Measurements from ENCODE around the gene SPSB1. TPM values are rescaled to one million over a fixed set of nuclear protein-coding genes. Genes with fewer than 3 reads are reported as not detected.

SPSB1 gene
- total RNA-seq, 1 donor from 2014 or later: 8.9 TPM

DNA sequence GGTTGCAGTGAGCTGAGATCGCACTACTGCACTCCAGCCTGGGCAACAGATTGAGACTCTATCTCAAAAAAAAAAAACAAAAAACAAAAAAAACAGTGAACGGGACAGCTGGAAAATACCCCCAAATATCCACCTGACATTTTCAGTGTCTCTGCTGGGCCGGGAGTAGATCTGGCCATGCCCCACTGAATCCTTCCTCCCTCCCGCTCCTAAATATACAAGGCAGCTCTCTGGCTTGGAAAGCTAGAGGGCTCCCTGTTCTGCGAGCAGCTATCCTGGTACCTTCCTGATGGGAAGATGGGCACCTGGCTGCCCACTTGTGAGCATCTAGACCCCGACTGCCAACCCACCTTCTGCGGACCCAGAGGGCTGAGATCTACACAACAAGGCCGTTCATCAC lies 21.4 kb downstream of the SPSB1 start:
- H3K4me1 Mint-ChIP-seq (ENCODE audit: low read depth): peaks cover 53% of the 10 kb centered on the region
- peaks cover 6% of the 10 kb centered on the region for H3K36me3 Mint-ChIP-seq (ENCODE audit: low read depth)
- H3K9me3 Mint-ChIP-seq: no peaks in the 10 kb centered on the region
- DNase-seq (ENCODE audit: low spot score): no peak
- H3K4me3 Mint-ChIP-seq: no peak overlapping the region
- H3K27ac Mint-ChIP-seq: peak overlapping the region; percentile 95
- H3K27me3 Mint-ChIP-seq (ENCODE audit: insufficient read depth): no peaks in the 10 kb centered on the region
- intact Hi-C loops (cut with micrococcal nuclease): loop anchor here (10.0 kb wide), 1 partner anchor 511 kb away; the partner anchor contains the start of gene CLSTN1

GRCh38 chr1:9314711-9315379 lies 22.2 kb downstream of the SPSB1 start:
- no peaks in the 10 kb centered on the region for H3K27me3 Mint-ChIP-seq (ENCODE audit: insufficient read depth)

DNA sequence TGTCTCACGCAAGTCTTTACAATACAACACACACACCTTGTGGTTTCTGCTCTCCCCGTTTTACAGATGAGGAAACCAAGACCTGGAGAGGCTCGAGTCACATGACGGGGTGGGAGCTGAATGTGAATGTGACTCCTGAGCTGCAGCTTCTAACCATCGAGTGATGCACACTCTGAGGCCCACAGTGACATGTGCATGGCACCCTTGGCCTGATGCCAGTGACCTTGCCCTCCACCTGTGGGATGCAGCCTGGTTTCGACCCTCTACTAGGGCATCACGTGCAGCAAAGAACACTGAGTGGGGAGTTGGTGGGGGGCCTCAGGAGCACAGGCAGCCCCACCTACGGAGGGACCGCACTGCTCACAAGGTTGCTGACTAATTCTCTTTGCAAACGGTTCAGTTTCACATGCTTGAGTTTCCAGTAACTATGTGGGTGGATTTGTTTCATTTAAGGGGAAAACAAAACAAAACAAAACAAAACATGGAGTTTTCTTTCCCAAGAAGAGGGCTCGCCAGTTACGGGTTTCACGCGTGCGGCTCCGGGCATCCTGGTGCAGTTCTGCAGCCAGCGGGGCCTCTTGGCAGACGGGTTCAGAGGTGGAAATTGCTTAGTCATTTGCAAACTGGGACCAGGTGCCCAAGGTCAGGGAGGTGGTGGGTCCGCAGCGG lies 22.9 kb downstream of the SPSB1 start:
- intact Hi-C loops (cut with micrococcal nuclease): loop anchor here (1.0 to 10.0 kb wide), 6 partner anchors 20 to 509 kb away; partner anchors contain the start of gene CLSTN1
- peak overlapping the region; percentile 60 for H3K4me3 Mint-ChIP-seq
- H3K4me1 Mint-ChIP-seq (ENCODE audit: low read depth): peaks cover 59% of the 10 kb centered on the region

More at GRCh38 chr1:9314711-9315379, 22.2 kb downstream of the SPSB1 start:
- peak overlapping the region; percentile 60 for H3K4me3 Mint-ChIP-seq
- H3K4me1 Mint-ChIP-seq (ENCODE audit: low read depth): peaks cover 53% of the 10 kb centered on the region
- H3K9me3 Mint-ChIP-seq: no peaks in the 10 kb centered on the region
- peak overlapping the region; percentile 95 for H3K27ac Mint-ChIP-seq
- no peak for DNase-seq (ENCODE audit: low spot score)
- peaks cover 6% of the 10 kb centered on the region for H3K36me3 Mint-ChIP-seq (ENCODE audit: low read depth)
- intact Hi-C loops (cut with micrococcal nuclease): loop anchor here (1.0 to 10.0 kb wide), 6 partner anchors 20 to 510 kb away; partner anchors contain the start of gene CLSTN1

GRCh38 chr1:9316080-9316444 lies 23.4 kb downstream of the SPSB1 start:
- Mint-ChIP-seq H3K27me3 (ENCODE audit: insufficient read depth) (no peaks in the 10 kb centered on the region), H3K27ac (peak overlapping the region; percentile 95), H3K4me1 (ENCODE audit: low read depth) (peaks cover 64% of the 10 kb centered on the region), H3K9me3 (no peaks in the 10 kb centered on the region), H3K36me3 (ENCODE audit: low read depth) (peaks cover 11% of the 10 kb centered on the region), H3K4me3 (peak overlapping the region; percentile 37)
- intact Hi-C loops (cut with micrococcal nuclease): loop anchor here (10.0 kb wide), 1 partner anchor 509 kb away; the partner anchor contains the start of gene CLSTN1
- DNase-seq (ENCODE audit: low spot score): no peak

More for the DNA sequence above, 22.9 kb downstream of the SPSB1 start:
- H3K36me3 Mint-ChIP-seq (ENCODE audit: low read depth): peaks cover 11% of the 10 kb centered on the region
- H3K9me3 Mint-ChIP-seq: no peaks in the 10 kb centered on the region
- H3K27ac Mint-ChIP-seq: peak overlapping the region; percentile 95
- H3K27me3 Mint-ChIP-seq (ENCODE audit: insufficient read depth): no peaks in the 10 kb centered on the region
- peak; percentile 58 for DNase-seq (ENCODE audit: low spot score)

DNA sequence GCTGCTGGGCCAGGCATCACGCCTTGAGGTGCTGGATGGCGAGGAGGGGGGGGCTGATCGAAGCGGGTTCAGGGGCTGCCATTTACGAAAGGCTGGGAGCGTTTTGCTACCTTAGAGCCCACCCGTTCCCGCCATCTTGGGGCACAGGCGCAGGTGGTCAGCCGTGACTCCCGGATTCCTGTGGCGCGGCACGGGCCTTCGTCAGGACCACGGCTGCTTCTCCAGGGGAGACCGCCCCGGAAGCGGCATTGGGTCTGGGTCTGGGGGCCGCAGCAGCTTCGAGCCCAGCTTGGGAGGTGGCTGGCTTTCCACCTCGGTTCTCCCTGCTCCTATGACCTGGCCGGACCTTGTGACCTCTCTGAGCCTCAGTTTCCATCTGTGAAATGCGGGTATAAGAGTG lies 23.8 kb downstream of the SPSB1 start:
- Mint-ChIP-seq H3K27ac (peak overlapping the region; percentile 95), H3K4me1 (ENCODE audit: low read depth) (peaks cover 68% of the 10 kb centered on the region), H3K27me3 (ENCODE audit: insufficient read depth) (no peaks in the 10 kb centered on the region), H3K36me3 (ENCODE audit: low read depth) (peaks cover 11% of the 10 kb centered on the region), H3K4me3 (peak overlapping the region; percentile 37), H3K9me3 (no peaks in the 10 kb centered on the region)
- intact Hi-C loops (cut with micrococcal nuclease): loop anchor here (10.0 kb wide), 1 partner anchor 508 kb away; the partner anchor contains the start of gene CLSTN1
- no peak for DNase-seq (ENCODE audit: low spot score)

DNA sequence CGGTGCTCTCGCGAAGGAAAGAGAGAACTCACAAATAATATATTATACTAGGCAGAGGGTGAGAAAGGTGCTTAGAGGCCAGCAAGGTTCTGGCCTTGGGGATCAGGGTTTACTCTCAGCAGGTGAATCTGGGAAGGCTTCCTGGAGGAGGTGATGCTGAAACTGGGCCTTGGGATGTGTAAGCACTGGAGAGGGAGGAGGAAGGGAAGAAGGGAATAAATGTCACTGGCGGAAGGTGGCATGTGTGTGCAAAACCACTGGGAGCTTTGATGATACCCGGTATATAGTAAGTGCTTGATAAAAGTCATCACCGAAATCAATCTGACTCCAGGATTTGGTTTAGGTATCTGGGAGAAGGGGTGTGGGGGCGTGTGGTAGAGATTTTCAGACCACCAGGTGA lies 24.4 kb downstream of the SPSB1 start:
- peak overlapping the region; percentile 79 for H3K27ac Mint-ChIP-seq
- intact Hi-C loops (cut with micrococcal nuclease): loop anchor here (10.0 kb wide), 1 partner anchor 508 kb away; the partner anchor contains the start of gene CLSTN1

DNA sequence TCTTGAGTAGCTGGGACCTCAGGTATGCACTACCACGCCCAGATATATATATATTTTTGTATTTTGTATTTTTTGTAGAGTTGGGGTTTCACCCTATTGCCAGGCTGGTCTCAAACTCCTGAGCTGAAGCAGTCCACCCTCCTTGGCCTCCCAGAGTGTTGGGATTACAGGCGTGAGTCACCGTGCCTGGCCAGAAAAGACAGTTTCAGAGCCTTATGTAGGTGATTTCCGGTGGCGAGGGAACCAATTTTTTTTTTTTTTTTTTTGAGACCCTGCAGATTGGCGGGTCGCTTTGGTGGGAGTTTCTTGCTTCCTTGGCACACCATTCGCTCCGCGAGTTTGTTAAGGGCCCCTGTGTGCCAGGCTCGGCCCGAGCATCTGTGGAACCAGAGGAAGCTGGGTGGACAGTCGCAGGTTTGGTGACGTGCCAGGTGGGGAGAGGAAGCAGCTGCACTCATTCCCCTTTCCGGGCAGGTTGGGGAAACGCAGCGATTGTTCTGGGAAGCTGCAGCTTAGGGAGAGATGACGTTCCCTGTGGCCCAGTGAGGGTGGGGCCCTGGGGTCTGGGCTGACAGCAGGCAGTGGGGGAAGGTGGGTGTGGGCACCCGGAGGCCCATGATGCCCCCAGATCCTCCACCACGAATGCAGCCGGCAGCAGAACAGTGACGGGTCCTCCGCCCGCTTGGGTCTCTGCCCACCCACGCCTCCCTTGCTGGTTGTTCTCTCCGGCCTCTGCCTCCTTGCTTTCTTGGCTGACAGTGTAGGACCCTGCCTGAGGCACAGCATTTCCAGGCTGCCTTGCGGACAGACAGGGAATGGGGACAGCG lies 25.1 kb downstream of the SPSB1 start:
- intact Hi-C loops (cut with micrococcal nuclease): loop anchor here (10.0 kb wide), 1 partner anchor 507 kb away; the partner anchor contains the start of gene CLSTN1

More for the DNA sequence above, 24.4 kb downstream of the SPSB1 start:
- DNase-seq (ENCODE audit: low spot score): no peak
- Mint-ChIP-seq H3K4me3 (peak overlapping the region; percentile 66), H3K4me1 (ENCODE audit: low read depth) (peaks cover 70% of the 10 kb centered on the region), H3K27me3 (ENCODE audit: insufficient read depth) (no peaks in the 10 kb centered on the region), H3K36me3 (ENCODE audit: low read depth) (peaks cover 11% of the 10 kb centered on the region), H3K9me3 (no peaks in the 10 kb centered on the region)

GRCh38 chr1:9319208-9319788 lies 26.6 kb downstream of the SPSB1 start:
- no peaks in the 10 kb centered on the region for H3K27me3 Mint-ChIP-seq (ENCODE audit: insufficient read depth)
- H3K4me3 Mint-ChIP-seq: no peak overlapping the region
- intact Hi-C loops (cut with micrococcal nuclease): loop anchor here (10.0 kb wide), 1 partner anchor 506 kb away; the partner anchor contains the start of gene CLSTN1
- DNase-seq (ENCODE audit: low spot score): no peak
- H3K4me1 Mint-ChIP-seq (ENCODE audit: low read depth): peaks cover 60% of the 10 kb centered on the region
- no peaks in the 10 kb centered on the region for H3K9me3 Mint-ChIP-seq
- H3K27ac Mint-ChIP-seq: no peak overlapping the region
- H3K36me3 Mint-ChIP-seq (ENCODE audit: low read depth): peaks cover 11% of the 10 kb centered on the region

More for the DNA sequence above, 25.1 kb downstream of the SPSB1 start:
- Mint-ChIP-seq H3K4me3 (peak overlapping the region; percentile 66), H3K36me3 (ENCODE audit: low read depth) (peaks cover 11% of the 10 kb centered on the region), H3K27ac (peak overlapping the region; percentile 79), H3K27me3 (ENCODE audit: insufficient read depth) (no peaks in the 10 kb centered on the region), H3K9me3 (no peaks in the 10 kb centered on the region), H3K4me1 (ENCODE audit: low read depth) (peaks cover 63% of the 10 kb centered on the region)
- DNase-seq (ENCODE audit: low spot score): no peak

GRCh38 chr1:9319789-9320519 lies 27.3 kb downstream of the SPSB1 start:
- intact Hi-C loops (cut with micrococcal nuclease): loop anchor here (10.0 kb wide), 1 partner anchor 505 kb away; the partner anchor contains the start of gene CLSTN1
- H3K27ac Mint-ChIP-seq: no peak overlapping the region
- H3K27me3 Mint-ChIP-seq (ENCODE audit: insufficient read depth): no peaks in the 10 kb centered on the region

GRCh38 chr1:9320520-9321479 lies 28.1 kb downstream of the SPSB1 start:
- Mint-ChIP-seq H3K27ac (no peak overlapping the region), H3K4me3 (no peak overlapping the region), H3K9me3 (no peaks in the 10 kb centered on the region), H3K36me3 (ENCODE audit: low read depth) (peaks cover 9% of the 10 kb centered on the region), H3K4me1 (ENCODE audit: low read depth) (peaks cover 45% of the 10 kb centered on the region), H3K27me3 (ENCODE audit: insufficient read depth) (no peaks in the 10 kb centered on the region)
- intact Hi-C loops (cut with micrococcal nuclease): no loop called here
- no peak for DNase-seq (ENCODE audit: low spot score)

More at GRCh38 chr1:9319789-9320519, 27.3 kb downstream of the SPSB1 start:
- H3K36me3 Mint-ChIP-seq (ENCODE audit: low read depth): peaks cover 11% of the 10 kb centered on the region
- H3K9me3 Mint-ChIP-seq: no peaks in the 10 kb centered on the region
- H3K4me3 Mint-ChIP-seq: no peak overlapping the region
- H3K4me1 Mint-ChIP-seq (ENCODE audit: low read depth): peaks cover 53% of the 10 kb centered on the region
- DNase-seq (ENCODE audit: low spot score): no peak

GRCh38 chr1:9321480-9321849 lies 28.8 kb downstream of the SPSB1 start:
- Mint-ChIP-seq H3K9me3 (no peaks in the 10 kb centered on the region), H3K27me3 (ENCODE audit: insufficient read depth) (no peaks in the 10 kb centered on the region), H3K4me1 (ENCODE audit: low read depth) (peaks cover 38% of the 10 kb centered on the region), H3K36me3 (ENCODE audit: low read depth) (peaks cover 9% of the 10 kb centered on the region), H3K4me3 (no peak overlapping the region), H3K27ac (peak overlapping the region; percentile 13)
- intact Hi-C loops (cut with micrococcal nuclease): no loop called here
- no peak for DNase-seq (ENCODE audit: low spot score)

Measured in activated T-helper 1 cell treated with anti-CD3 and anti-CD28 coated beads, Interleukin-12 subunit alpha, Interleukin-12 subunit beta, Interleukin-2, Interleukin-4 antibody, amounts not matched to agents 30 ng/mL and 10 ng/mL and 1 ng/mL, durations not matched to agents 14 hours and 24 hours and 36 hours (primary cell).